Smooth muscle cell (in vitro differentiated cells): ENCODE results near the gene SBK1. TPM values are rescaled to one million over a fixed set of nuclear protein-coding genes. Genes with fewer than 3 reads are reported as not detected.

Experiments
- DNase-seq: peaks from one replicate; lab custom pipeline; 2025; ENCODE audit not compliant: unreplicated experiment; lab: John Stamatoyannopoulos, UW
- H2AFZ ChIP-seq: fragments of 200-600 bp; sonication (generic); 2 replicates; pipeline ENCODE4 v1.6.0; 2016; ENCODE audit warnings: antibody characterized with exemption, low read depth, mild to moderate bottlenecking
- H3F3A ChIP-seq: fragments of 200-600 bp; sonication (generic); 2 replicates; pipeline ENCODE4 v1.6.0; 2017; ENCODE audit warnings: antibody characterized with exemption, low read depth
- H3K27ac ChIP-seq: fragments of 200-600 bp; sonication (generic); 2 replicates; pipeline ENCODE4 v1.5.1; 2016; ENCODE audit warnings: low read depth, mild to moderate bottlenecking
- H3K27me3 ChIP-seq: fragments of 200-600 bp; sonication (generic); 2 replicates; pipeline ENCODE4 v1.6.1; 2016; ENCODE audit warnings: low read depth, mild to moderate bottlenecking
- H3K36me3 ChIP-seq: fragments of 200-600 bp; sonication (generic); 2 replicates; pipeline ENCODE4 v1.5.1; 2016; ENCODE audit warnings: low read depth
- H3K4me1 ChIP-seq: fragments of 200-600 bp; sonication (generic); 2 replicates; pipeline ENCODE4 v1.5.1; 2016; ENCODE audit warnings: low read depth
- H3K4me2 ChIP-seq: fragments of 200-600 bp; sonication (generic); 2 replicates; pipeline ENCODE4 v1.6.0; 2016; ENCODE audit warnings: mild to moderate bottlenecking
- H3K4me3 ChIP-seq: fragments of 200-600 bp; sonication (generic); 2 replicates; pipeline ENCODE4 v1.5.1; 2016; ENCODE audit warnings: mild to moderate bottlenecking
- H3K79me2 ChIP-seq: fragments of 200-600 bp; sonication (generic); 2 replicates; pipeline ENCODE4 v1.6.0; 2016; ENCODE audit warnings: low read depth, mild to moderate bottlenecking
- H3K9ac ChIP-seq: fragments of 200-600 bp; sonication (generic); 2 replicates; pipeline ENCODE4 v1.6.0; 2016; ENCODE audit warnings: low read depth
- H3K9me3 ChIP-seq: fragments of 200-600 bp; sonication (generic); replicated peaks from 2 replicates; pipeline ENCODE4 v1.5.1; 2016; ENCODE audit warnings: low read depth
- H4K20me1 ChIP-seq: fragments of 200-600 bp; sonication (generic); 2 replicates; pipeline ENCODE4 v1.6.0; 2016; ENCODE audit warnings: low read depth
- CTCF ChIP-seq: fragments of 200-600 bp; sonication (generic); IDR thresholded peaks from 2 replicates; pipeline ENCODE4 v1.5.1; 2017; ENCODE audit warnings: borderline replicate concordance, mild to moderate bottlenecking, antibody characterized with exemption; ENCODE audit not compliant: insufficient read depth, poor library complexity, severe bottlenecking
- WGBS: methylation state at CpG from one replicate; pipeline ENCODE4 v1.1.7; 2016; ENCODE audit warnings: low lambda C conversion rate; 5-methylcytosine and 5-hydroxymethylcytosine counted together
- polyA plus RNA-seq: library from polyadenylated mRNA; unstranded; fragments of >200 nt; fragmentation: Nextera tagmentation; extraction: Ambion mirVana; gene quantifications from 2 replicates; pipeline ENCODE4 v1.2.1, GENCODE V29; 2016
- total RNA-seq: library from RNA; depleted of rRNA; stranded (reverse); fragments of >200 nt; gene quantifications from 2 replicates; pipeline ENCODE4 v1.2.3, GENCODE V29; 2014

SBK1 gene
- total and polyA plus RNA-seq, 2 experiments from 2014 or later = 1.9 to 3.1 TPM

DNA sequence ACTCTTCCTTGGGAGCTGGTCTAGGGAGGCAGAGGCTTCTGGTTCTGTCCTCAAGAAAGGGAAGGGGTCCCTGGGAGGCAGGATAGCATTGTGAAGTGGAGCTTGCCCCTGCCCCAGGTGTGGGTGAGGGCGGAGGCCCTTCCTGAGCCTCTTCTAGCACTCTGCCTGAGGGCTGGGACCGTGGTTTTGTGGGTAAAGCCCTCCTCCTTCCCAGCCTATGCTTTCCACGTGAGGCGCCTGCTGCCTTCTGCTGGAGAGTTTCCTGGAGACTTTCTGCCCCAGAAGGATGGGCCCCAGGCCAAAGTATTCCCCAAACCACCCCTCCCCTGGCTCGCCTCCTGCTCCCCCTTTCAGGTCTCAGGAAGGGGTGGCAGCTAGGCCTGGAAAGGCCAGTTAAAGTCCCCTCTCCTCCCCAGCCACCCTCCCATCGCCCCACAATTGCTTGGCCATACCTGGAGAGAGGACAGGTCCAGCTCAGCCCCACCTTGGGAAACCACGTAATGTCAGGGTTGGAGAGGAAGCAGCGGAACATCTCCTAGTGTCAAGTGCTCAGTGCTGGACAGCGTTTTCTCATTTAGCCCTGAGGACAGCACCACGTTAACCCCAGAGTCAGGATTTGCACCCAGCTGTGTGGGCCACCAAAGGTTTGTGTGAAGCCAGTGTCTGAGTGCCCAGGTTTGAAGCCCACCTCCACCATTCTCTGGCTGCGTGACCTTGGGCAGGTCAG lies 5.6 kb downstream of the SBK1 start:
- Histone ChIP-seq H4K20me1 (peaks cover 37% of the 10 kb centered on the region), H3K4me2 (no peak overlapping the region), H3K79me2 (no peaks in the 10 kb centered on the region), H3F3A (no peaks in the 10 kb centered on the region), H2AFZ (no peak overlapping the region), H3K4me3 (no peak overlapping the region), H3K27me3 (peaks cover 11% of the 10 kb centered on the region), H3K36me3 (no peaks in the 10 kb centered on the region), H3K9me3 (no peaks in the 10 kb centered on the region), H3K4me1 (no peaks in the 10 kb centered on the region), H3K9ac (no peak overlapping the region), H3K27ac (no peak overlapping the region)
- 68% methylated on average over 10 of the region's 11 CpGs for WGBS
- DNase-seq = no peak
- TF ChIP-seq CTCF = no peak

DNA sequence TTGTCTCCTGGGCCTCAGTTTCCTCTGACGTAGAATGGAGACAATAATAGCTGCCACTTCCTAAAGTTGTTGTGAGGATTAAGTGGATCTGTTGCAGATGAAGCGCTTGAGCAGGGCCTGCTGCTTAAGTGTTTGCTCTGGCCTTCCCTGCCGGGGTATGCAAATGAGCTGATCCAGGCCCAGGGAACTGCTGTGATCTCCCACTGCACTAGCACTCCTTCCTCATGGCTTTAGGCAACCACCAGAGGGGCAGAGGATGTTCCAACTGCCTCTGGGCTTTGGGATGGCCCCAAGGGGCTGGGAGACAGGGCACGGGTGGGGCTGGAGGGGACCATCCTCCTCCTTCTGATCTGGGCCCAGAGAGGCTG lies 6.2 kb downstream of the SBK1 start:
- Histone ChIP-seq H3K27ac (no peak overlapping the region), H4K20me1 (peaks cover 37% of the 10 kb centered on the region), H3K9ac (no peak overlapping the region), H3F3A (no peaks in the 10 kb centered on the region), H3K79me2 (no peaks in the 10 kb centered on the region), H3K4me1 (no peaks in the 10 kb centered on the region), H3K36me3 (no peaks in the 10 kb centered on the region), H2AFZ (no peak overlapping the region), H3K27me3 (peaks cover 5% of the 10 kb centered on the region), H3K9me3 (no peaks in the 10 kb centered on the region), H3K4me2 (no peak overlapping the region), H3K4me3 (no peak overlapping the region)
- 44% methylated on average over 4 of the region's 4 CpGs for WGBS
- no peak for TF ChIP-seq CTCF
- DNase-seq = no peak

GRCh38 chr16:28300327-28300726 lies 8.0 kb downstream of the SBK1 start:
- no peak overlapping the region for H3K27ac ChIP-seq
- DNase-seq = no peak
- no peaks in the 10 kb centered on the region for H3K9me3 ChIP-seq
- no peak overlapping the region for H3K4me3 ChIP-seq
- H4K20me1 ChIP-seq = peaks cover 38% of the 10 kb centered on the region
- 96% methylated on average over 5 of the region's 5 CpGs for WGBS
- no peaks in the 10 kb centered on the region for H3F3A ChIP-seq
- no peak overlapping the region for H3K4me2 ChIP-seq
- no peaks in the 10 kb centered on the region for H3K36me3 ChIP-seq
- H3K27me3 ChIP-seq = no peaks in the 10 kb centered on the region
- no peaks in the 10 kb centered on the region for H3K4me1 ChIP-seq
- H3K9ac ChIP-seq = no peak overlapping the region
- H2AFZ ChIP-seq = no peak overlapping the region
- TF ChIP-seq CTCF = no peak
- H3K79me2 ChIP-seq = no peaks in the 10 kb centered on the region

DNA sequence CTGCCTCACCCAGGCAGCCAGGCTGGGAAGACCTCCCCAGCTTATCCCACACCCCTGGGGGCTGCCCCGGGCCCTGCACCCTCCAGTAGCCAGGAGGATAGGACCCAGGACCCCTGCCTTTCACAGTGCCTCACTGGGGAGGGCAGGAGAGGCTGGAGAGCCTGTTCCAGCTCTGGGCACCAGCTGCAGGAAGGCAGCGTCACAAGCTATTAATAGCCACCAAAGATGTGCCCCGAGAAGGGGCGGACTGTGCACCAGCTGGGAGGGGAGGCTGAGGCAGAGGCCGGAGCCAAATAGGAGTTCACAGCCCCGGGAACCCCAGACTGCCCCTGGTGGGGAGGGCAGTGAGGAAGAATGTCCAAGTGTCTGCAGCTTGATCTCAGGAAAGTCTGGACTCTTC lies 8.8 kb downstream of the SBK1 start:
- H3K9ac ChIP-seq = no peak overlapping the region
- H3K4me3 ChIP-seq = no peak overlapping the region
- H3K36me3 ChIP-seq = no peaks in the 10 kb centered on the region
- no peak overlapping the region for H3K4me2 ChIP-seq
- DNase-seq = no peak
- H3K9me3 ChIP-seq = no peaks in the 10 kb centered on the region
- H3K27me3 ChIP-seq = no peaks in the 10 kb centered on the region
- no peaks in the 10 kb centered on the region for H3K79me2 ChIP-seq
- H4K20me1 ChIP-seq = peaks cover 45% of the 10 kb centered on the region
- 96% methylated on average over 6 of the region's 6 CpGs for WGBS
- no peak for TF ChIP-seq CTCF
- H3F3A ChIP-seq = no peaks in the 10 kb centered on the region
- no peak overlapping the region for H3K27ac ChIP-seq
- no peak overlapping the region for H2AFZ ChIP-seq
- no peaks in the 10 kb centered on the region for H3K4me1 ChIP-seq
